IPS-18c (cell line): Measurements from ENCODE around the gene TTC7B.

ENCODE experiments used
- H3K4me3 ChIP-seq: 2 replicates; pipeline ENCODE4 v1.7.0; 2013; ENCODE audit warnings: low read depth, mild to moderate bottlenecking, low read length, moderate library complexity; ENCODE audit not compliant: insufficient read depth
- H3K9me3 ChIP-seq: one replicate; pipeline ENCODE4 v1.6.1; 2013; ENCODE audit warnings: mild to moderate bottlenecking, low read length, moderate library complexity; ENCODE audit not compliant: control insufficient read depth, insufficient read depth

TTC7B gene

GRCh38 chr14:90499908-90500664 is 316.1 kb downstream of the TTC7B start:
- no peaks in the 10 kb centered on the region for H3K9me3 ChIP-seq
- H3K4me3 ChIP-seq = no peak overlapping the region

- H3K4me3 ChIP-seq = no peak overlapping the region
Observed at GRCh38 chr14:90499121-90499520, 317.1 kb downstream of the TTC7B start.

GRCh38 chr14:90498198-90498597 is 318.0 kb downstream of the TTC7B start:
- Histone ChIP-seq H3K4me3 (no peak overlapping the region), H3K9me3 (no peaks in the 10 kb centered on the region)

More at GRCh38 chr14:90499121-90499520, 317.1 kb downstream of the TTC7B start:
- H3K9me3 ChIP-seq = no peaks in the 10 kb centered on the region

- Histone ChIP-seq H3K4me3 (no peak overlapping the region), H3K9me3 (no peaks in the 10 kb centered on the region)
Observed at GRCh38 chr14:90496379-90496778, 319.9 kb downstream of the TTC7B start.

GRCh38 chr14:90495357-90496276 is 320.6 kb downstream of the TTC7B start:
- Histone ChIP-seq H3K4me3 (no peak overlapping the region), H3K9me3 (no peaks in the 10 kb centered on the region)

GRCh38 chr14:90491911-90492531 is 324.2 kb downstream of the TTC7B start:
- Histone ChIP-seq H3K4me3 (no peak overlapping the region), H3K9me3 (no peaks in the 10 kb centered on the region)

- no peaks in the 10 kb centered on the region for H3K9me3 ChIP-seq
- H3K4me3 ChIP-seq = no peak overlapping the region
Observed at GRCh38 chr14:90491221-90491885, 324.9 kb downstream of the TTC7B start.

- Histone ChIP-seq H3K4me3 (no peak overlapping the region), H3K9me3 (no peaks in the 10 kb centered on the region)
Observed at GRCh38 chr14:90490720-90491050, 325.5 kb downstream of the TTC7B start.

GRCh38 chr14:90489916-90490719 is 326.1 kb downstream of the TTC7B start:
- H3K4me3 ChIP-seq = no peak overlapping the region
- H3K9me3 ChIP-seq = no peaks in the 10 kb centered on the region

- no peak overlapping the region for H3K4me3 ChIP-seq
- no peaks in the 10 kb centered on the region for H3K9me3 ChIP-seq
Observed at GRCh38 chr14:90489306-90489705, 326.9 kb downstream of the TTC7B start.

GRCh38 chr14:90488256-90488655 is 328.0 kb downstream of the TTC7B start:
- H3K4me3 ChIP-seq = no peak overlapping the region
- no peaks in the 10 kb centered on the region for H3K9me3 ChIP-seq

- no peaks in the 10 kb centered on the region for H3K9me3 ChIP-seq
Observed at GRCh38 chr14:90487462-90487861, 328.8 kb downstream of the TTC7B start.

GRCh38 chr14:90487031-90487430 is 329.2 kb downstream of the TTC7B start:
- Histone ChIP-seq H3K4me3 (no peak overlapping the region), H3K9me3 (no peaks in the 10 kb centered on the region)

More at GRCh38 chr14:90487462-90487861, 328.8 kb downstream of the TTC7B start:
- no peak overlapping the region for H3K4me3 ChIP-seq

GRCh38 chr14:90484291-90484690 is 331.9 kb downstream of the TTC7B start:
- Histone ChIP-seq H3K4me3 (no peak overlapping the region), H3K9me3 (no peaks in the 10 kb centered on the region)

GRCh38 chr14:90483571-90483974 is 332.7 kb downstream of the TTC7B start:
- no peaks in the 10 kb centered on the region for H3K9me3 ChIP-seq
- H3K4me3 ChIP-seq = no peak overlapping the region

GRCh38 chr14:90483117-90483516 is 333.1 kb downstream of the TTC7B start:
- H3K9me3 ChIP-seq = no peaks in the 10 kb centered on the region
- H3K4me3 ChIP-seq = no peak overlapping the region

GRCh38 chr14:90475298-90475697 is 340.9 kb downstream of the TTC7B start:
- peaks cover 5% of the 10 kb centered on the region for H3K9me3 ChIP-seq
- no peak overlapping the region for H3K4me3 ChIP-seq
